Measurements from ENCODE around the gene SLC10A7. TPM values are rescaled to one million over a fixed set of nuclear protein-coding genes. Genes with fewer than 3 reads are reported as not detected.

SLC10A7 gene
- total RNA-seq, 2 donors from 2014 or later = 4.0 to 5.2 TPM

GRCh38 chr4:146494143-146494542, 27.6 kb downstream of the SLC10A7 start:
- no peak for DNase-seq (ENCODE audit: low spot score)
- TF ChIP-seq CTCF (IDR thresholded peaks at IDR 0.05) = no peak
- Histone ChIP-seq H3K27ac (no peak overlapping the region), H3K27me3 (no peaks in the 10 kb centered on the region), H3K9me3 (no peaks in the 10 kb centered on the region), H3K4me3 (no peak overlapping the region), H3K4me1 (no peaks in the 10 kb centered on the region), H3K36me3 (no peaks in the 10 kb centered on the region)

GRCh38 chr4:146490106-146490505, 31.6 kb downstream of the SLC10A7 start:
- no peak for TF ChIP-seq CTCF (IDR thresholded peaks at IDR 0.05)
- DNase-seq (ENCODE audit: low spot score) = no peak
- H3K4me1 ChIP-seq = no peaks in the 10 kb centered on the region

GRCh38 chr4:146488495-146489174, 33.1 kb downstream of the SLC10A7 start:
- Histone ChIP-seq H3K27ac (no peak overlapping the region), H3K36me3 (no peaks in the 10 kb centered on the region), H3K9me3 (peaks cover 0 to 7% of the 10 kb centered on the region in 2 donors), H3K4me3 (no peak overlapping the region), H3K27me3 (no peaks in the 10 kb centered on the region), H3K4me1 (no peaks in the 10 kb centered on the region)
- DNase-seq (ENCODE audit: low spot score) = no peak
- no peak for TF ChIP-seq CTCF (IDR thresholded peaks at IDR 0.05)

More at GRCh38 chr4:146490106-146490505, 31.6 kb downstream of the SLC10A7 start:
- Histone ChIP-seq H3K36me3 (no peaks in the 10 kb centered on the region), H3K27ac (no peak overlapping the region), H3K4me3 (no peak overlapping the region), H3K9me3 (no peaks in the 10 kb centered on the region), H3K27me3 (no peaks in the 10 kb centered on the region)

- no peak for TF ChIP-seq CTCF (IDR thresholded peaks at IDR 0.05)
- no peak for DNase-seq (ENCODE audit: low spot score)
- H3K9me3 ChIP-seq = peaks cover 3 to 22% of the 10 kb centered on the region in 2 donors
Measured at GRCh38 chr4:146486565-146486964, 35.2 kb downstream of the SLC10A7 start.

GRCh38 chr4:146485968-146486367, 35.8 kb downstream of the SLC10A7 start:
- Histone ChIP-seq H3K9me3 (peaks cover 3 to 22% of the 10 kb centered on the region in 2 donors), H3K36me3 (no peaks in the 10 kb centered on the region), H3K4me1 (no peaks in the 10 kb centered on the region), H3K4me3 (no peak overlapping the region), H3K27me3 (no peaks in the 10 kb centered on the region), H3K27ac (no peak overlapping the region)
- DNase-seq (ENCODE audit: low spot score) = no peak
- no peak for TF ChIP-seq CTCF (IDR thresholded peaks at IDR 0.05)

More at GRCh38 chr4:146486565-146486964, 35.2 kb downstream of the SLC10A7 start:
- Histone ChIP-seq H3K4me1 (no peaks in the 10 kb centered on the region), H3K27me3 (no peaks in the 10 kb centered on the region), H3K36me3 (no peaks in the 10 kb centered on the region), H3K27ac (no peak overlapping the region), H3K4me3 (no peak overlapping the region)

- no peak overlapping the region for H3K4me3 ChIP-seq
- H3K27ac ChIP-seq = no peak overlapping the region
- no peaks in the 10 kb centered on the region for H3K36me3 ChIP-seq
- TF ChIP-seq CTCF (IDR thresholded peaks at IDR 0.05) = no peak
- H3K9me3 ChIP-seq = peaks cover 3 to 22% of the 10 kb centered on the region in 2 donors
- DNase-seq (ENCODE audit: low spot score) = no peak
- no peaks in the 10 kb centered on the region for H3K4me1 ChIP-seq
- no peaks in the 10 kb centered on the region for H3K27me3 ChIP-seq
Measured at GRCh38 chr4:146482788-146483187, 39.0 kb downstream of the SLC10A7 start.

All from right atrium auricular region (tissue), 2 donors.